Brain microvascular endothelial cell (primary cell): Measurements from ENCODE around the gene NLRP6.

Source experiments
- DNase-seq: peaks from one replicate; pipeline ENCODE4 v3.0.0-alpha.2; 2020
- H3K27ac ChIP-seq: fragments of 250-450 bp; sonication (Bioruptor Pico); 2 replicates; pipeline ENCODE4 v1.5.1; 2020; ENCODE audit warnings: mild to moderate bottlenecking, moderate library complexity
- H3K27me3 ChIP-seq: fragments of 250-450 bp; sonication (Bioruptor Pico); replicated peaks from 2 replicates; pipeline ENCODE4 v1.5.1; 2020; ENCODE audit warnings: mild to moderate bottlenecking
- H3K36me3 ChIP-seq: fragments of 250-450 bp; sonication (Bioruptor Pico); replicated peaks from 2 replicates; pipeline ENCODE4 v1.5.1; 2020; ENCODE audit warnings: mild to moderate bottlenecking
- H3K4me3 ChIP-seq: 2 replicates; pipeline ENCODE4 v1.5.1; 2011; ENCODE audit warnings: low read depth, mild to moderate bottlenecking, control low read depth, low read length, moderate library complexity
- in situ Hi-C: cut with HindIII; loops from 2 replicates; pipeline ENCODE4 v1.10.0; 2017; ENCODE audit warnings: low sequenced_read_pairs, low pct_ligation_motif_present
- TF ChIP-seq, protein P1 (sequence below): IDR thresholded peaks from 2 replicates; pipeline ENCODE4 v1.5.1; 2011; ENCODE audit warnings: low read depth, mild to moderate bottlenecking, moderate library complexity, low read length, control low read depth, inconsistent platforms; ENCODE audit errors: missing control alignments

The NLRP6 gene

DNA sequence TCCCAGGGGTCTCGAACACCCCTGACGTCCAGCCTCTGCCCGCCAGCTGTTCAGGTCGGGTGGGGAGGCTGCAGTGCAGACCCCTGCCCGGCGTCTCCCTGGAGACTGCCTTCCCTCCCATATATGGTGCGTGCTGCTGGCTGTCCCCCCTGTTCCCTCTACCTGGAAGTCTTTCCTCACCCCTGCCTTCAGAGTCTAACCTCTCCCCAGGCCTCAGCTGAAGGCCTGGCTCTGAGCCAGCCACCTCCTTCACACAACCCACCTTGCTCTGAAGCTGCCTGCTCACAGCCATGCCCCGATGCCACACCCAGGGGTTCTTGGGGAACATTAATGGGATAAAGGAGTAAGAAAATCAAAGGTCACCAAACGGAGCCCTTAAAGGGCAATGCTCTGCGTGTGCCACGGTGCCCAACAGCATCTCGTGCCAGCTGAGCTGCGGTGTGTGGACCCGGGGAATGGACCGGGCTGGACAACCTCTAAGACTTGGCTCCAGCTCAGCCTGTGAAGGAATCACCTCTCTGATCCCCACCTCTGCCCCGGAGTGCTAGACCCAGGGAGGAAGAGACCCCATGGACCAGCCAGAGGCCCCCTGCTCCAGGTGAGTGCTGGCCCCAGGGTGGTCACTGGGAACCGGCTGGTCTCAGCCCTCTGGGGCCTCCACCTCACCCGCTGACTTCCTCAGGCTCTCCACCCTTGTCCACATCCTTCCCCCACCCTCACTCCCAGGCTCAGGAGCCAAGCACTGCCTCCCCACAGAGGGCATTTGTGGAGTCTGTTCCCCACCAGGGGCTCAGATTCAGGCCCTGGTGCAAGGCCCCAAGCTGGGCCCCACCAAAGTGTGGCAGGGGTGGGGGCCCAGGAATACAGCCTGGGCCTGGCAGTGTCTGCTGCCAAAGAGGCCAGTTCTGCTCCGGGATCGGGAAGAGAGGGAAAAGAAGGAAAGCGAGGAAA, at the start of gene NLRP6:
NLRP6 (plus strand) TSS at position 407 of the 951 bp plus-strand sequence; CDS start at position 570, 163 bp downstream.
- H3K27ac ChIP-seq = no peak within 1 kb of the TSS
- TF ChIP-seq, protein P1, sequence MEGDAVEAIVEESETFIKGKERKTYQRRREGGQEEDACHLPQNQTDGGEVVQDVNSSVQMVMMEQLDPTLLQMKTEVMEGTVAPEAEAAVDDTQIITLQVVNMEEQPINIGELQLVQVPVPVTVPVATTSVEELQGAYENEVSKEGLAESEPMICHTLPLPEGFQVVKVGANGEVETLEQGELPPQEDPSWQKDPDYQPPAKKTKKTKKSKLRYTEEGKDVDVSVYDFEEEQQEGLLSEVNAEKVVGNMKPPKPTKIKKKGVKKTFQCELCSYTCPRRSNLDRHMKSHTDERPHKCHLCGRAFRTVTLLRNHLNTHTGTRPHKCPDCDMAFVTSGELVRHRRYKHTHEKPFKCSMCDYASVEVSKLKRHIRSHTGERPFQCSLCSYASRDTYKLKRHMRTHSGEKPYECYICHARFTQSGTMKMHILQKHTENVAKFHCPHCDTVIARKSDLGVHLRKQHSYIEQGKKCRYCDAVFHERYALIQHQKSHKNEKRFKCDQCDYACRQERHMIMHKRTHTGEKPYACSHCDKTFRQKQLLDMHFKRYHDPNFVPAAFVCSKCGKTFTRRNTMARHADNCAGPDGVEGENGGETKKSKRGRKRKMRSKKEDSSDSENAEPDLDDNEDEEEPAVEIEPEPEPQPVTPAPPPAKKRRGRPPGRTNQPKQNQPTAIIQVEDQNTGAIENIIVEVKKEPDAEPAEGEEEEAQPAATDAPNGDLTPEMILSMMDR = no peak
- H3K4me3 ChIP-seq = no peak within 1 kb of the TSS
- in situ Hi-C loops = no loop called here
- H3K36me3 ChIP-seq = no peaks in the 10 kb centered on the region
- no peak for DNase-seq
- H3K27me3 ChIP-seq = peaks cover 57% of the 10 kb centered on the region

- Histone ChIP-seq H3K27me3 (no peaks in the 10 kb centered on the region), H3K36me3 (no peaks in the 10 kb centered on the region), H3K4me3 (no peak overlapping the region), H3K27ac (no peak overlapping the region)
- in situ Hi-C loops = no loop called here
- no peak for DNase-seq
- TF ChIP-seq, protein P1 = no peak
Observed at GRCh38 chr11:230431-230830, 47.8 kb upstream of the NLRP6 start.

DNA sequence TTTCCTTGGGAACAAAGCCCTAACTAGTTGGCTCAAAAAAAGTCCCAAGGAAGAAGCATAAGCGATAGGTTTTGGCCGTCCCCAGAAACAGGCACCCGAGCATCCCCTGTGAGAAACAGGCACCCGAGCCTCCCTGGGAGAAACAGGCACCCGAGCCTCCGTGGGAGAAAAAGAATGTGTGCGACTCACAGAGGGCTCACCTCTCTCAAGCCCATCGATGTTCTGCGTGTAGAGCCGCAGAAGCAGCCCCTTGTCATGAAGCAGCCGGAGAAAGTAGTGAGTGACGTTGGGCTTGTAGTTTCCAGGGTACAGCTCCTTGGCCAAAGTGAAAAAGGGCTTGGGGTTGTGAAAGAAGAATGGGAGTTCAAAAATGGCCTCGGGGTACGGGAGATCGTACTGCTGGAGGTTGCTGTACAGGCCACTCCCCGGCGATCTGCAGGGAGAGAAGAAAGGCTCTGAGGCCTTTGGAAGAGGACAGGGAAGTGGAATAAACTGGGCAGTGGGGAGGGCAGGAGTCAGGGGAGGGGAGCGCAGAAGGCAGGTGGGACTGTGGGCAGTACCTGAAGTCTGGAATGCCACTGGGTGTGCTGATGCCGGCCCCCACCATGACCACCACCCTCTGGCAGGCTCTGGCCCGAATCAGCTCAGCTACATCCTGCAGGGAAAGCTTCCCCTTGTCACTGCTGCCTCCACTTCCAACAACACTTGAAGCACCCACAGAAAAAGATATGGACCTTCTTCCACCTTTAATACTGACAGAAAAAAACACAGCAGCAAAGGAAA, 45.2 kb upstream of the NLRP6 start:
- Histone ChIP-seq H3K4me3 (no peak overlapping the region), H3K27me3 (no peaks in the 10 kb centered on the region), H3K27ac (no peak overlapping the region), H3K36me3 (no peaks in the 10 kb centered on the region)
- TF ChIP-seq, protein P1 = no peak
- in situ Hi-C loops = no loop called here
- no peak for DNase-seq

- TF ChIP-seq, protein P1 = no peak
- Histone ChIP-seq H3K4me3 (peak overlapping the region; percentile 89), H3K27me3 (no peaks in the 10 kb centered on the region), H3K27ac (no peak overlapping the region), H3K36me3 (no peaks in the 10 kb centered on the region)
- in situ Hi-C loops = no loop called here
- no peak for DNase-seq
Observed at GRCh38 chr11:235180-235579, 43.0 kb upstream of the NLRP6 start.

DNA sequence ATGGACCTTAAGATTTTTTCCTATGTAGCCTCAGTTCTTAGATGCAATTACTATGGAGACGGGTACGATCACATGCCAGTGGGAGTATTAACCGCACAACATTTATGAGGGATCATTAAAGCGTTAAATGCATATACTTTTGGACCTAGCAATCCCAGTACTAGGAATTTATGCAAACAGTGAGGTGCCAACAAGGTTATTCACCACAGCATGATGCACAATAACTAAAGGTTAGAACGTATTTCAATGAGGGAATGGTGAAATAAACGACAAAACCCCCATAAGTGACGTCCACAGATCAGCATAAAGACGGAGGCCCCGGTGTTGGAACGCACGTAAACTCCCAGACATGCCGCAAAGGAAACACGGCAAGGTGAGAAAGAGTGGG, 42.6 kb upstream of the NLRP6 start:
- in situ Hi-C loops = no loop called here
- no peak for DNase-seq
- Histone ChIP-seq H3K27ac (peak overlapping the region; percentile 55), H3K4me3 (peak overlapping the region; percentile 89), H3K36me3 (no peaks in the 10 kb centered on the region), H3K27me3 (no peaks in the 10 kb centered on the region)
- TF ChIP-seq, protein P1 = no peak
